Measurements from ENCODE around the gene PTK6. TPM values are rescaled to one million over a fixed set of nuclear protein-coding genes. Genes with fewer than 3 reads are reported as not detected.

Gene PTK6
- polyA plus RNA-seq, 2 of the 4 experiments (the other 2 are of a cell fraction): 1.2 to 2.0 TPM

DNA sequence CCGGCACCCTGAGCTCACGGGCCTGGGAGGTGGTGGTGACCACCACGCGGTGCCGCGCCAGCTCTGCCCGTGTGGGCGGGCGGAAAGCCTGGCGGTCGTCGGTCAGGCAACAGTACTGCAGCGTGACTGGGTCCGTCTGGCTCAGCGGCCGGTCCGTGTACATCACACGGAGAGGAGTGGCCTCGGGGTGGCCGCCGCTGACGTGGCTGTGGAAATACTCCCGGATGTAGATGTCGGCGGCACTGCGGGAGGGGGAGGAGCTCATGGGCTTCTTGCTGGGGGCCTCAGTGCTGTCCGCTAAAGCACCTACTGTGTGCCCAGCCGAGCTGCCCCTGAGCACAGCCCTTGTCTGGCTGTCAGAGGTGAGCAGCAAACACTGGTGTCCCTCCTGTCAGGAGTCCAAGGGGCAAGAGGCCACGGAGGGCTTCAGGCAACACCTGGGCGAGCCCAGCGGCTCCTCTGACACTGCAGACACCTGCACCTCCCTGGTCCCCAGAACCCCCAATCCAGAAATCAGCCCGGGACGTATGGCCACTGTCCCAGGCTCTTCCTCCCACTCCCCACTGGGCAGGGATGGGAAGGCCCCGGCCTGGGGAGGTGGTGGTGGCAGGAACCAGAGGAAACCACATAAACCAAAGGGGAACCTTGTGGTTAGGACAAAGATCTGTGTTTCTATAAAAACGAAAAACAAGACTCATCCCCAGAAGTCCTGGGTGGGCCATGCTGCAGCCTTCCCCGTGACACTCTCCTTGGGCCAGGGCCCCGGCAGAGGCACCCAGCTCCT is 30.4 kb upstream of the PTK6 start:
- DNase-seq (ENCODE audit: low read depth in 1 of 2, low spot score in 1 of 2) (no peak), ATAC-seq (no peak), FAIRE-seq (no peak)
- Histone ChIP-seq H3K27ac (no peak overlapping the region), H3K9me3 (no peaks in the 10 kb centered on the region), H3K4me2 (no peak overlapping the region), H3K4me1 (no peaks in the 10 kb centered on the region), H3K4me3 (no peak overlapping the region)
- ChIA-PET CTCF (interaction anchor here (0.7 to 7.6 kb wide), 5 partner anchors 13 to 413 kb away, joined by 3 to 49 read pairs (median 4); partner anchors contain the start of genes PRPF6 and PTK6), POLR2A (no interaction called here)
- WGBS (ENCODE audit: missing lambda C conversion rate): 87% methylated on average over 37 of the region's 37 CpGs
- TF ChIP-seq MAFK (IDR thresholded peaks at IDR 0.05; ENCODE audit: partially characterized antibody) (no peak), TFCP2L1 (CRISPR knock-in tag; IDR thresholded peaks at IDR 0.05) (no peak), EHMT2 (IDR thresholded peaks at IDR 0.05; ENCODE audit: low read depth) (no peak), MAZ (IDR thresholded peaks at IDR 0.05; ENCODE audit: borderline replicate concordance, low read depth, low read length) (no peak), RNF2 (IDR thresholded peaks at IDR 0.05; ENCODE audit: borderline replicate concordance, low read depth) (no peak), ZNF302 (CRISPR knock-in tag; IDR thresholded peaks at IDR 0.05) (no peak), BHLHE40 (IDR thresholded peaks at IDR 0.05; ENCODE audit: low read depth, low read length) (no peak)

DNA sequence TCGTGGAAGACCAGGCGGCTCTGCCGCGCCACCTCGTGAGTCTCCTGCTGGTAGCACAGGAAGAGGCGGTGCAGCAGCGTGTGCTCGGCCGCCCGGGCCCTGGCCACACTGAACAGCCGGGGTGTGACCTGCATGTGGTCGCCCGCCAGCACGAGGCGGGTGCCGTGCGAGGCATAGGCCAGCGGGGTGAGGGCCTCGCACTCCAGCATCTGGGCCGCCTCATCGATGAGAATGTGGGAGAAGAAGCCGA is 29.9 kb upstream of the PTK6 start:
- Histone ChIP-seq H3K27ac (no peak overlapping the region), H3K4me1 (no peaks in the 10 kb centered on the region), H3K9me3 (no peaks in the 10 kb centered on the region), H3K4me2 (no peak overlapping the region), H3K4me3 (no peak overlapping the region)
- no peak for FAIRE-seq
- no peak for ATAC-seq
- no peak for TF ChIP-seq EP300 (IDR thresholded peaks at IDR 0.05)
- no peak for TF ChIP-seq HDAC2 (IDR thresholded peaks at IDR 0.05)
- TF ChIP-seq NR3C1 (IDR thresholded peaks at IDR 0.05): no peak
- TF ChIP-seq CHD2 (IDR thresholded peaks at IDR 0.05; ENCODE audit: low read length, partially characterized antibody): no peak
- no peak for TF ChIP-seq POLR2AphosphoS2 (conservative IDR thresholded peaks at IDR 0.05; ENCODE audit: low read length)
- TF ChIP-seq MAZ (IDR thresholded peaks at IDR 0.05; ENCODE audit: borderline replicate concordance, low read depth, low read length): no peak
- no peak for TF ChIP-seq SREBF2 (IDR thresholded peaks at IDR 0.05)
- no peak for TF ChIP-seq ZNF302 (CRISPR knock-in tag; IDR thresholded peaks at IDR 0.05)
- no peak for TF ChIP-seq FOSB (CRISPR knock-in tag; IDR thresholded peaks at IDR 0.05)
- TF ChIP-seq RAD21 (conservative IDR thresholded peaks at IDR 0.05 in 1 of 2, IDR thresholded peaks at IDR 0.05 in 1 of 2): no peak
- no peak for DNase-seq (ENCODE audit: low read depth in 1 of 2, low spot score in 1 of 2)
- ChIA-PET CTCF (interaction anchor here (1.2 to 7.6 kb wide), 3 partner anchors 14 to 414 kb away, joined by 3 to 49 read pairs (median 4); partner anchors contain the start of genes PRPF6 and PTK6), POLR2A (no interaction called here)
- WGBS (ENCODE audit: missing lambda C conversion rate): 95% methylated on average over 21 of the region's 22 CpGs

DNA sequence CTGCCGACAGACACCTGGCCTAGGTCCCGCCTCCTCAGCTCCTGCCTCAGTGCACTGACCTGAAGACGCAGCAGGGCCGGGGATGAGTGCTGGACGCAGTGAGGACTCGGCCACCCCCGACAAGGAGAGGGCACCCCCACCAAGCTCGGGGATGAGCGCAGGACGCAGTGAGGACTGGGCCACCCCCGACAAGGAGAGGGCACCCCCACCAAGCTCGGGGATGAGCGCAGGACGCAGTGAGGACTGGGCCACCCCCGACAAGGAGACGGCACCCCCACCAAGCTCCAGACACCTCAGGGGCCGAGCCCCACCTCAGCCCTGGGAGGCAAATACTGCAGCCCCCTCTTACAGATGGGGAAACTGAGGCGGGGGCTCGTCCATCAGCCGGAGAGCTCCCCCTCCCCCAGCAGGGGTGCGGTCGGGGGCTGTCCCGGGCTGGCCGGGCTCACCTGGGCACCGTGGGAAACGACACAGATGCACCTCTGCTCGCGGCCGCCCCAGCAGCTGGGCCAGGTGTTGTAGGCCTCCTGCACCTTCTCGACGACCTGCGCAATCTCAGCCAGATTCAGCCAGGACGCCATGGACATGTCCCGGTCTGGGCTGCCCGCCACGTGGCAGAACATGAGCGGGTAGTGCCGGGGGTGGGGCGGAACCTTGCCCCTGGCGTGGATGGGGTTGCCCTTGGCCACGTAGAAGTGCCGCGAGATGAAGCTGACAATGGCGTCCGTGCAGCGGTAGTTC is 29.4 kb upstream of the PTK6 start:
- WGBS (ENCODE audit: missing lambda C conversion rate): 89% methylated on average over 29 of the region's 46 CpGs
- Histone ChIP-seq H3K9me3 (no peaks in the 10 kb centered on the region), H3K4me2 (no peak overlapping the region), H3K4me3 (no peak overlapping the region), H3K4me1 (no peaks in the 10 kb centered on the region), H3K27ac (no peak overlapping the region)
- DNase-seq (ENCODE audit: low read depth in 1 of 2, low spot score in 1 of 2): no peak
- no peak for FAIRE-seq
- peak; percentile 41 to 63; a peak in 5 of 6 replicates for ATAC-seq
- TF ChIP-seq CEBPB (IDR thresholded peaks at IDR 0.05) (no peak), CHD2 (IDR thresholded peaks at IDR 0.05; ENCODE audit: low read length, partially characterized antibody) (no peak), POLR2AphosphoS2 (conservative IDR thresholded peaks at IDR 0.05; ENCODE audit: low read length) (no peak), GATA3 (IDR thresholded peaks at IDR 0.05; ENCODE audit: borderline replicate concordance) (no peak), KDM1A (IDR thresholded peaks at IDR 0.05; ENCODE audit: low read depth) (no peak), EHMT2 (IDR thresholded peaks at IDR 0.05; ENCODE audit: low read depth) (no peak), CHD4 (IDR thresholded peaks at IDR 0.05; ENCODE audit: borderline replicate concordance) (no peak)
- TF ChIP-seq, protein P1, sequence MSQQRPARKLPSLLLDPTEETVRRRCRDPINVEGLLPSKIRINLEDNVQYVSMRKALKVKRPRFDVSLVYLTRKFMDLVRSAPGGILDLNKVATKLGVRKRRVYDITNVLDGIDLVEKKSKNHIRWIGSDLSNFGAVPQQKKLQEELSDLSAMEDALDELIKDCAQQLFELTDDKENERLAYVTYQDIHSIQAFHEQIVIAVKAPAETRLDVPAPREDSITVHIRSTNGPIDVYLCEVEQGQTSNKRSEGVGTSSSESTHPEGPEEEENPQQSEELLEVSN (IDR thresholded peaks at IDR 0.05; ENCODE audit: borderline replicate concordance, low read depth): no peak
- TF ChIP-seq, protein P2, sequence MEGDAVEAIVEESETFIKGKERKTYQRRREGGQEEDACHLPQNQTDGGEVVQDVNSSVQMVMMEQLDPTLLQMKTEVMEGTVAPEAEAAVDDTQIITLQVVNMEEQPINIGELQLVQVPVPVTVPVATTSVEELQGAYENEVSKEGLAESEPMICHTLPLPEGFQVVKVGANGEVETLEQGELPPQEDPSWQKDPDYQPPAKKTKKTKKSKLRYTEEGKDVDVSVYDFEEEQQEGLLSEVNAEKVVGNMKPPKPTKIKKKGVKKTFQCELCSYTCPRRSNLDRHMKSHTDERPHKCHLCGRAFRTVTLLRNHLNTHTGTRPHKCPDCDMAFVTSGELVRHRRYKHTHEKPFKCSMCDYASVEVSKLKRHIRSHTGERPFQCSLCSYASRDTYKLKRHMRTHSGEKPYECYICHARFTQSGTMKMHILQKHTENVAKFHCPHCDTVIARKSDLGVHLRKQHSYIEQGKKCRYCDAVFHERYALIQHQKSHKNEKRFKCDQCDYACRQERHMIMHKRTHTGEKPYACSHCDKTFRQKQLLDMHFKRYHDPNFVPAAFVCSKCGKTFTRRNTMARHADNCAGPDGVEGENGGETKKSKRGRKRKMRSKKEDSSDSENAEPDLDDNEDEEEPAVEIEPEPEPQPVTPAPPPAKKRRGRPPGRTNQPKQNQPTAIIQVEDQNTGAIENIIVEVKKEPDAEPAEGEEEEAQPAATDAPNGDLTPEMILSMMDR (IDR thresholded peaks at IDR 0.05): no peak
- POLR2A ChIA-PET: no interaction called here
- CTCF ChIA-PET: interaction anchor here (1.0 to 7.6 kb wide), 4 partner anchors 14 to 414 kb away, joined by 3 to 49 read pairs (median 4); partner anchors contain the start of genes PRPF6, PTK6 and SRMS

Measured in A549 (cell line).